Esophagus muscularis mucosa (tissue), 3 donors: ENCODE results near the gene HSFX3.

ENCODE experiments used
- POLR2A ChIP-seq: fragments of 450-650 bp; IDR thresholded peaks from one replicate; pipeline ENCODE4 v1.6.1; 2017; ENCODE audit warnings: antibody characterized with exemption, moderate library complexity, mild to moderate bottlenecking, low read depth
- POLR2AphosphoS5 ChIP-seq, 2 donors: sonication (generic); formaldehyde crosslinking; IDR thresholded peaks; one replicate each; pipeline ENCODE4 v1.6.1; 2017; ENCODE audit warnings: antibody characterized with exemption in 2 of 2
- TF ChIP-seq, protein P1 (sequence below), 3 experiments: fragments of 200-600 bp in 2 of 3; fragments of 450-650 bp in 1 of 3; sonication (generic) in 2 of 3; IDR thresholded peaks; one replicate each; pipeline ENCODE4 v1.5.1; 2017 to 2019; ENCODE audit warnings: antibody characterized with exemption in 3 of 3, mild to moderate bottlenecking in 2 of 3, moderate library complexity in 1 of 3

DNA sequence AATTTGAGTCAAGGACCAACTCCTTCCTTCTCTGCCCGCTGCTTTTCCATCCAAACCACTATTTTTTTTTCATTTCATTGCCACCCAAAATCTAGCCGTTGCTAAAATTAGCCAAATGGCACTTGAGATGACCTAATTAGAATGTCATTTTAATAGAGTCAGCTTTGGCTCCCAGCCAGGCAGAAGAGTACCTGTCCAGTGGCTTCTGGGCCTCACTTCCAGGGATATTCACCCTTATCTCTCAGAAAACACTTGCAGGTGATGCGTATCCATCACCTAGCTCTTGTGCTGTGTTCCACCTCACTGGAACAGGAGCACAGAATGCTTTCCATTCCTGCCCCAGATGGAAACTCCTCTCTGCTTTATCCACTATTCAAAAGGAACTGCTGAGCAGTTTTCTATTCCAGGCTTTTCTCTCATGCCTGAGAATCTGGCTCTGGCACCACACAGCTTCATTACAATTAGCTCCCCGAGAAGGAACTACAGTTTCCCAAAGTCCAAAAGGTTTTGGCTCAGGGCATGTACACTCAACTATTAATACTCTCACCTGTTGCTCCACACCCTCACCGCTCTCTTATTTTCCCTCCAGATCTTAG, 19.1 kb upstream of the HSFX3 start:
- TF ChIP-seq, protein P1, sequence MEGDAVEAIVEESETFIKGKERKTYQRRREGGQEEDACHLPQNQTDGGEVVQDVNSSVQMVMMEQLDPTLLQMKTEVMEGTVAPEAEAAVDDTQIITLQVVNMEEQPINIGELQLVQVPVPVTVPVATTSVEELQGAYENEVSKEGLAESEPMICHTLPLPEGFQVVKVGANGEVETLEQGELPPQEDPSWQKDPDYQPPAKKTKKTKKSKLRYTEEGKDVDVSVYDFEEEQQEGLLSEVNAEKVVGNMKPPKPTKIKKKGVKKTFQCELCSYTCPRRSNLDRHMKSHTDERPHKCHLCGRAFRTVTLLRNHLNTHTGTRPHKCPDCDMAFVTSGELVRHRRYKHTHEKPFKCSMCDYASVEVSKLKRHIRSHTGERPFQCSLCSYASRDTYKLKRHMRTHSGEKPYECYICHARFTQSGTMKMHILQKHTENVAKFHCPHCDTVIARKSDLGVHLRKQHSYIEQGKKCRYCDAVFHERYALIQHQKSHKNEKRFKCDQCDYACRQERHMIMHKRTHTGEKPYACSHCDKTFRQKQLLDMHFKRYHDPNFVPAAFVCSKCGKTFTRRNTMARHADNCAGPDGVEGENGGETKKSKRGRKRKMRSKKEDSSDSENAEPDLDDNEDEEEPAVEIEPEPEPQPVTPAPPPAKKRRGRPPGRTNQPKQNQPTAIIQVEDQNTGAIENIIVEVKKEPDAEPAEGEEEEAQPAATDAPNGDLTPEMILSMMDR (IDR thresholded peaks at IDR 0.05) = no peak
- TF ChIP-seq POLR2AphosphoS5 (IDR thresholded peaks at IDR 0.05) (no peak), POLR2A (no peak)
